ENCODE results near the gene VPS45. TPM values are rescaled to one million over a fixed set of nuclear protein-coding genes. Genes with fewer than 3 reads are reported as not detected.

The VPS45 gene
- total RNA-seq, 1 experiment from 2014 or later: 28.2 TPM

- CTCF ChIA-PET: interaction anchor here (0.6 to 2.4 kb wide), 7 partner anchors 13 to 207 kb away, joined by 3 to 11 read pairs (median 4); no protein-coding TSS in a partner anchor
- Mint-ChIP-seq H3K4me1 (peaks cover 29% of the 10 kb centered on the region), H3K36me3 (peaks cover 14% of the 10 kb centered on the region), H3K27me3 (ENCODE audit: low read depth) (peaks cover 23% of the 10 kb centered on the region), H3K27ac (no peak within 1 kb of the TSS; the same call in 1 of the 2 replicates), H3K4me3 (peak within 1 kb of the TSS; percentile 85), H3K9me3 (no peaks in the 10 kb centered on the region)
- ATAC-seq (peak; percentile 47), DNase-seq (ENCODE audit: low spot score) (peak; percentile 60)
- TF ChIP-seq ZNF423 (CRISPR knock-in tag; IDR thresholded peaks at IDR 0.05) (peak; percentile 64), KAT7 (CRISPR knock-in tag; IDR thresholded peaks at IDR 0.05; ENCODE audit: borderline replicate concordance) (no peak), HMGXB4 (CRISPR knock-in tag; IDR thresholded peaks at IDR 0.05) (0 out of 2 replicates have a peak, but pooled peaks have one; percentile 34)
- POLR2A ChIA-PET: interaction anchor here (1.0 to 2.2 kb wide), 2 partner anchors 12 to 13 kb away, joined by 4 to 16 read pairs; no protein-coding TSS in a partner anchor
Measured at GRCh38 chr1:150149271-150150132, 81.9 kb downstream of the VPS45 start, which contains the start of gene PLEKHO1. Gene PLEKHO1 (plus strand): TSS chr1:150149916. CDS start chr1:150150258, 342 bp downstream.

GRCh38 chr1:150150133-150151021 is 82.8 kb downstream of the VPS45 start:
- H3K36me3 Mint-ChIP-seq: peaks cover 21% of the 10 kb centered on the region
- H3K4me3 Mint-ChIP-seq: peak overlapping the region; percentile 85
- H3K9me3 Mint-ChIP-seq: no peaks in the 10 kb centered on the region
- no peak overlapping the region for H3K27ac Mint-ChIP-seq
- ATAC-seq (peak; percentile 28), DNase-seq (ENCODE audit: low spot score) (peak; percentile 57)
- H3K4me1 Mint-ChIP-seq: peaks cover 25% of the 10 kb centered on the region
- peaks cover 23% of the 10 kb centered on the region for H3K27me3 Mint-ChIP-seq (ENCODE audit: low read depth)
- TF ChIP-seq GTF2I (CRISPR knock-in tag; conservative IDR thresholded peaks at IDR 0.05) (no peak), E2F1 (CRISPR knock-in tag; IDR thresholded peaks at IDR 0.05) (no peak), TEAD4 (CRISPR knock-in tag; IDR thresholded peaks at IDR 0.05) (no peak), NR2C2 (CRISPR knock-in tag; IDR thresholded peaks at IDR 0.05) (no peak), ATF1 (CRISPR knock-in tag; IDR thresholded peaks at IDR 0.05) (no peak), FOXJ3 (CRISPR knock-in tag; IDR thresholded peaks at IDR 0.05; ENCODE audit: borderline replicate concordance) (no peak), CDX4 (CRISPR knock-in tag; IDR thresholded peaks at IDR 0.05; ENCODE audit: borderline replicate concordance) (no peak), MLX (CRISPR knock-in tag; IDR thresholded peaks at IDR 0.05) (no peak), ZNF416 (CRISPR knock-in tag; IDR thresholded peaks at IDR 0.05) (no peak), SMAD4 (CRISPR knock-in tag; IDR thresholded peaks at IDR 0.05) (no peak), CREB1 (CRISPR knock-in tag; IDR thresholded peaks at IDR 0.05) (no peak), RORB (CRISPR knock-in tag; IDR thresholded peaks at IDR 0.05) (no peak), ZNF671 (CRISPR knock-in tag; IDR thresholded peaks at IDR 0.05) (no peak), AFF4 (CRISPR knock-in tag; IDR thresholded peaks at IDR 0.05; ENCODE audit: borderline replicate concordance) (no peak), ZSCAN18 (CRISPR knock-in tag; IDR thresholded peaks at IDR 0.05) (no peak), ZNF219 (CRISPR knock-in tag; IDR thresholded peaks at IDR 0.05; ENCODE audit: borderline replicate concordance) (no peak), SMAD3 (CRISPR knock-in tag; IDR thresholded peaks at IDR 0.05; ENCODE audit: borderline replicate concordance) (no peak), ELF4 (CRISPR knock-in tag; IDR thresholded peaks at IDR 0.05; ENCODE audit: low read depth) (no peak), EMX1 (CRISPR knock-in tag; IDR thresholded peaks at IDR 0.05) (no peak)
- ChIA-PET CTCF (interaction anchor here (0.6 to 2.4 kb wide), 7 partner anchors 13 to 208 kb away, joined by 3 to 11 read pairs (median 4); no protein-coding TSS in a partner anchor), POLR2A (interaction anchor here (1.0 to 2.2 kb wide), 2 partner anchors 12 to 13 kb away, joined by 4 to 16 read pairs; no protein-coding TSS in a partner anchor)

Data from WTC11 (cell line).